ENCODE results near the gene SSH3. TPM values are rescaled to one million over a fixed set of nuclear protein-coding genes. Genes with fewer than 3 reads are reported as not detected.

The SSH3 gene
- total RNA-seq, 1 experiment from 2014 or later: 38.0 TPM

GRCh38 chr11:67309661-67310061 is 6.3 kb downstream of the SSH3 start:
- CTCF ChIA-PET: interaction anchor here (1.3 kb wide), 1 partner anchor 16 kb away, joined by 5 read pairs; no protein-coding TSS in a partner anchor
- TF ChIP-seq CTCF (IDR thresholded peaks at IDR 0.05; ENCODE audit: unreplicated experiment): no peak
- H3K27me3 Mint-ChIP-seq (ENCODE audit: insufficient read depth, unreplicated experiment): no peaks in the 10 kb centered on the region
- intact Hi-C loops (cut with micrococcal nuclease): no loop called here
- H3K4me1 Mint-ChIP-seq (ENCODE audit: insufficient read depth, unreplicated experiment): peaks cover 37% of the 10 kb centered on the region
- H3K4me3 Mint-ChIP-seq (ENCODE audit: unreplicated experiment): no peak overlapping the region
- H3K9me3 Mint-ChIP-seq (ENCODE audit: unreplicated experiment): no peaks in the 10 kb centered on the region
- H3K36me3 Mint-ChIP-seq (ENCODE audit: insufficient read depth, unreplicated experiment): peaks cover 40% of the 10 kb centered on the region
- POLR2A ChIA-PET: interaction anchor here (1.6 kb wide), 1 partner anchor 21 kb away, joined by 13 read pairs; the partner anchor contains the start of gene ANKRD13D
- DNase-seq (ENCODE audit: unreplicated experiment): no peak
- no peak overlapping the region for H3K27ac Mint-ChIP-seq (ENCODE audit: low read depth, unreplicated experiment)
- BruUV-seq (replicated peaks): no TSS peak

- POLR2A ChIA-PET: interaction anchor here (0.7 to 1.6 kb wide), 5 partner anchors 8 to 47 kb away, joined by 3 to 13 read pairs (median 5); partner anchors contain the start of gene ANKRD13D
- no peak for TF ChIP-seq CTCF (IDR thresholded peaks at IDR 0.05; ENCODE audit: unreplicated experiment)
- Mint-ChIP-seq H3K4me1 (ENCODE audit: insufficient read depth, unreplicated experiment) (peaks cover 35% of the 10 kb centered on the region), H3K9me3 (ENCODE audit: unreplicated experiment) (no peaks in the 10 kb centered on the region), H3K27me3 (ENCODE audit: insufficient read depth, unreplicated experiment) (no peaks in the 10 kb centered on the region), H3K36me3 (ENCODE audit: insufficient read depth, unreplicated experiment) (peaks cover 40% of the 10 kb centered on the region), H3K4me3 (ENCODE audit: unreplicated experiment) (no peak overlapping the region), H3K27ac (ENCODE audit: low read depth, unreplicated experiment) (no peak overlapping the region)
- CTCF ChIA-PET: interaction anchor here (0.6 to 1.2 kb wide), 3 partner anchors 47 to 286 kb away, joined by 3 to 7 read pairs (median 4); no protein-coding TSS in a partner anchor
- no TSS peak for BruUV-seq (replicated peaks)
- intact Hi-C loops (cut with micrococcal nuclease): no loop called here
- DNase-seq (ENCODE audit: unreplicated experiment): no peak
Measured at GRCh38 chr11:67310246-67311050, 7.1 kb downstream of the SSH3 start.

GRCh38 chr11:67311051-67311555 is 7.8 kb downstream of the SSH3 start:
- H3K27ac Mint-ChIP-seq (ENCODE audit: low read depth, unreplicated experiment): no peak overlapping the region

More at GRCh38 chr11:67311051-67311555, 7.8 kb downstream of the SSH3 start:
- no peak for TF ChIP-seq CTCF (IDR thresholded peaks at IDR 0.05; ENCODE audit: unreplicated experiment)
- H3K9me3 Mint-ChIP-seq (ENCODE audit: unreplicated experiment): no peaks in the 10 kb centered on the region
- H3K4me1 Mint-ChIP-seq (ENCODE audit: insufficient read depth, unreplicated experiment): peaks cover 35% of the 10 kb centered on the region
- DNase-seq (ENCODE audit: unreplicated experiment): no peak
- H3K4me3 Mint-ChIP-seq (ENCODE audit: unreplicated experiment): no peak overlapping the region
- intact Hi-C loops (cut with micrococcal nuclease): no loop called here
- CTCF ChIA-PET: interaction anchor here (0.6 to 1.2 kb wide), 3 partner anchors 23 to 281 kb away, joined by 3 to 7 read pairs (median 3); no protein-coding TSS in a partner anchor
- no TSS peak for BruUV-seq (replicated peaks)
- H3K27me3 Mint-ChIP-seq (ENCODE audit: insufficient read depth, unreplicated experiment): no peaks in the 10 kb centered on the region
- POLR2A ChIA-PET: interaction anchor here (1.0 to 1.6 kb wide), 5 partner anchors 15 to 48 kb away, joined by 3 to 13 read pairs (median 3); partner anchors contain the start of gene ANKRD13D
- peaks cover 33% of the 10 kb centered on the region for H3K36me3 Mint-ChIP-seq (ENCODE audit: insufficient read depth, unreplicated experiment)

All from MCF 10A (cell line).